CD4-positive, alpha-beta memory T cell (primary cell): ENCODE data around the gene MAPK12. TPM values are rescaled to one million over a fixed set of nuclear protein-coding genes. Genes with fewer than 3 reads are reported as not detected.

Experiments used
- CTCF ChIA-PET: fragments of 350-600 bp; sonication (Branson Sonifier 250); formaldehyde crosslinking; loops from one replicate; lab custom pipeline; 2021; ENCODE audit warnings: inconsistent platforms; ENCODE audit not compliant: partially characterized antibody; lab: Charles Lee
- POLR2A ChIA-PET: fragments of 350-600 bp; sonication (Branson Sonifier 250); formaldehyde crosslinking; loops from one replicate; lab custom pipeline; 2021; ENCODE audit not compliant: partially characterized antibody; lab: Charles Lee
- DNase-seq, 5 donors: peaks; one replicate each; pipeline versions ENCODE4 v3.0.0 to v3.0.0-alpha.2; 2020 to 2022; ENCODE audit warnings: mixed read lengths in 1 of 5
- H3K27ac ChIP-seq: one replicate; pipeline ENCODE4 v1.7.0; 2013; ENCODE audit warnings: low read depth, low read length
- H3K27me3 ChIP-seq: 2 replicates; pipeline ENCODE4 v1.7.0; 2013; ENCODE audit warnings: mild to moderate bottlenecking, low read length, moderate library complexity; ENCODE audit not compliant: insufficient read depth
- H3K36me3 ChIP-seq: 2 replicates; pipeline ENCODE4 v1.7.0; 2013; ENCODE audit warnings: mild to moderate bottlenecking, low read length, moderate library complexity; ENCODE audit not compliant: insufficient read depth
- H3K4me1 ChIP-seq: 2 replicates; pipeline ENCODE4 v1.7.0; 2013; ENCODE audit warnings: mild to moderate bottlenecking, low read length, moderate library complexity; ENCODE audit not compliant: insufficient read depth
- H3K4me3 ChIP-seq, 2 donors: one replicate each; pipeline ENCODE4 v1.7.0; 2013; ENCODE audit warnings: low read length in 2 of 2, mild to moderate bottlenecking in 1 of 2
- H3K9me3 ChIP-seq, 2 donors: one replicate each; pipeline ENCODE4 v1.7.0; 2013; ENCODE audit warnings: low read length in 2 of 2, control low read depth in 1 of 2; ENCODE audit not compliant: control insufficient read depth in 1 of 2
- H3K27ac Mint-ChIP-seq, 7 donors: one replicate each; pipeline ENCODE4 v1.8.0; 2020 to 2021; ENCODE audit warnings: mixed read lengths in 7 of 7, mild to moderate bottlenecking in 6 of 7, inconsistent platforms in 3 of 7, moderate library complexity in 3 of 7
- H3K27me3 Mint-ChIP-seq, 2 donors: one replicate each; pipeline ENCODE4 v1.8.0; 2020 to 2021; ENCODE audit warnings: mixed read lengths in 2 of 2
- H3K36me3 Mint-ChIP-seq, 2 donors: one replicate each; pipeline ENCODE4 v1.8.0; 2020 to 2021; ENCODE audit warnings: mixed read lengths in 2 of 2, inconsistent platforms in 1 of 2, mild to moderate bottlenecking in 1 of 2
- H3K4me1 Mint-ChIP-seq, 4 donors: one replicate each; pipeline ENCODE4 v1.8.0; 2020 to 2021; ENCODE audit warnings: mixed read lengths in 4 of 4, mild to moderate bottlenecking in 1 of 4
- H3K4me3 Mint-ChIP-seq, 8 donors: one replicate each; pipeline ENCODE4 v1.8.0; 2020 to 2021; ENCODE audit warnings: mixed read lengths in 8 of 8, mild to moderate bottlenecking in 7 of 8, moderate library complexity in 6 of 8, inconsistent platforms in 3 of 8
- H3K9me3 Mint-ChIP-seq, 8 donors: one replicate each; pipeline ENCODE4 v1.8.0; 2020 to 2021; ENCODE audit warnings: mixed read lengths in 8 of 8, mild to moderate bottlenecking in 5 of 8, inconsistent platforms in 3 of 8, moderate library complexity in 1 of 8
- intact Hi-C: fragments of 100-400 bp; cut with micrococcal nuclease; formaldehyde crosslinking; loops from one replicate; pipeline ENCODE4 v1.15.1; 2023
- polyA plus RNA-seq, 2 donors: library from polyadenylated mRNA; unstranded; fragments of 300-500 nt; fragmentation: Illumina TruSeq; gene quantifications; one replicate each; pipeline ENCODE4 v1.2.3, GENCODE V29; 2021
- total RNA-seq, 2 experiments: library from RNA; stranded (reverse); gene quantifications; one replicate each; pipeline ENCODE4 v1.2.3, GENCODE V29; 2021

Gene MAPK12
- total and polyA plus RNA-seq, 4 experiments from 2014 or later: 0.05 to 2.9 (median 2.9) TPM; not detected in 1

- Mint-ChIP-seq H3K27me3 (peaks cover 10 to 22% of the 10 kb centered on the region in 2 donors), H3K36me3 (no peaks in the 10 kb centered on the region), H3K27ac (no peak overlapping the region), H3K9me3 (no peaks in the 10 kb centered on the region), H3K4me3 (no peak overlapping the region), H3K4me1 (peaks cover 0 to 7% (median 6%) of the 10 kb centered on the region in 4 donors)
- Histone ChIP-seq H3K36me3 (no peaks in the 10 kb centered on the region), H3K4me1 (peaks cover 4% of the 10 kb centered on the region), H3K27me3 (no peaks in the 10 kb centered on the region), H3K9me3 (no peaks in the 10 kb centered on the region), H3K4me3 (no peak overlapping the region), H3K27ac (no peak overlapping the region)
- intact Hi-C loops: no loop called here
- ChIA-PET CTCF (interaction anchor here (0.6 kb wide), 1 partner anchor 133 kb away, joined by 5 read pairs; no protein-coding TSS in a partner anchor), POLR2A (no interaction called here)
- DNase-seq: no peak
These were observed 475 bp downstream of the MAPK12 start for GRCh38 chr22:50260801-50261614.

- no peaks in the 10 kb centered on the region for H3K9me3 ChIP-seq
- POLR2A ChIA-PET: no interaction called here
- H3K36me3 Mint-ChIP-seq: no peaks in the 10 kb centered on the region
- H3K4me1 Mint-ChIP-seq: peaks cover 0 to 7% (median 6%) of the 10 kb centered on the region in 4 donors
- no peaks in the 10 kb centered on the region for H3K36me3 ChIP-seq
- intact Hi-C loops: no loop called here
- no peak overlapping the region for H3K4me3 Mint-ChIP-seq
- no peaks in the 10 kb centered on the region for H3K9me3 Mint-ChIP-seq
- no peaks in the 10 kb centered on the region for H3K27me3 ChIP-seq
- no peak overlapping the region for H3K4me3 ChIP-seq
- H3K27ac Mint-ChIP-seq: no peak overlapping the region
- no peak for DNase-seq
- H3K27ac ChIP-seq: no peak overlapping the region
- peaks cover 4% of the 10 kb centered on the region for H3K4me1 ChIP-seq
- CTCF ChIA-PET: interaction anchor here (0.6 kb wide), 1 partner anchor 134 kb away, joined by 5 read pairs; no protein-coding TSS in a partner anchor
- peaks cover 10 to 24% of the 10 kb centered on the region in 2 donors for H3K27me3 Mint-ChIP-seq
These were observed 1.1 kb downstream of the MAPK12 start for GRCh38 chr22:50260434-50260800.

- POLR2A ChIA-PET: no interaction called here
- Mint-ChIP-seq H3K27ac (no peak overlapping the region), H3K4me1 (peaks cover 0 to 7% (median 6%) of the 10 kb centered on the region in 4 donors), H3K9me3 (no peaks in the 10 kb centered on the region), H3K4me3 (no peak overlapping the region), H3K27me3 (peaks cover 11 to 21% of the 10 kb centered on the region in 2 donors), H3K36me3 (no peaks in the 10 kb centered on the region)
- no peak for DNase-seq
- Histone ChIP-seq H3K27me3 (no peaks in the 10 kb centered on the region), H3K4me1 (peaks cover 4% of the 10 kb centered on the region), H3K36me3 (no peaks in the 10 kb centered on the region), H3K9me3 (no peaks in the 10 kb centered on the region), H3K4me3 (no peak overlapping the region), H3K27ac (no peak overlapping the region)
- CTCF ChIA-PET: no interaction called here
- intact Hi-C loops: loop anchor here (10.0 kb wide), 1 partner anchor 215 kb away; the partner anchor contains the start of gene SBF1
These were observed 2.2 kb downstream of the MAPK12 start for GRCh38 chr22:50259302-50259701.

- H3K9me3 ChIP-seq: no peaks in the 10 kb centered on the region
- H3K27ac Mint-ChIP-seq: no peak overlapping the region
- CTCF ChIA-PET: no interaction called here
- POLR2A ChIA-PET: no interaction called here
- peaks cover 4% of the 10 kb centered on the region for H3K4me1 ChIP-seq
- H3K4me3 Mint-ChIP-seq: no peak overlapping the region
- intact Hi-C loops: loop anchor here (10.0 kb wide), 1 partner anchor 216 kb away; the partner anchor contains the start of gene SBF1
- H3K4me3 ChIP-seq: no peak overlapping the region
- no peaks in the 10 kb centered on the region for H3K36me3 Mint-ChIP-seq
- no peak for DNase-seq
- H3K9me3 Mint-ChIP-seq: no peaks in the 10 kb centered on the region
- peaks cover 11 to 21% of the 10 kb centered on the region in 2 donors for H3K27me3 Mint-ChIP-seq
- H3K27me3 ChIP-seq: no peaks in the 10 kb centered on the region
- peaks cover 0 to 7% (median 6%) of the 10 kb centered on the region in 4 donors for H3K4me1 Mint-ChIP-seq
- H3K27ac ChIP-seq: no peak overlapping the region
- no peaks in the 10 kb centered on the region for H3K36me3 ChIP-seq
These were observed 2.9 kb downstream of the MAPK12 start for GRCh38 chr22:50258361-50259292.

GRCh38 chr22:50257451-50258360 lies 3.8 kb downstream of the MAPK12 start:
- Mint-ChIP-seq H3K9me3 (no peaks in the 10 kb centered on the region), H3K27me3 (peaks cover 11 to 18% of the 10 kb centered on the region in 2 donors), H3K4me3 (no peak overlapping the region), H3K4me1 (peaks cover 0 to 7% (median 6%) of the 10 kb centered on the region in 4 donors), H3K36me3 (no peaks in the 10 kb centered on the region), H3K27ac (no peak overlapping the region)
- H3K36me3 ChIP-seq: no peaks in the 10 kb centered on the region
- H3K4me3 ChIP-seq: no peak overlapping the region
- no peak overlapping the region for H3K27ac ChIP-seq
- H3K9me3 ChIP-seq: no peaks in the 10 kb centered on the region
- CTCF ChIA-PET: no interaction called here
- intact Hi-C loops: loop anchor here (10.0 kb wide), 1 partner anchor 217 kb away; the partner anchor contains the start of gene SBF1
- no peak for DNase-seq
- no peaks in the 10 kb centered on the region for H3K27me3 ChIP-seq
- POLR2A ChIA-PET: no interaction called here
- H3K4me1 ChIP-seq: peaks cover 4% of the 10 kb centered on the region

GRCh38 chr22:50257041-50257440 lies 4.4 kb downstream of the MAPK12 start:
- Histone ChIP-seq H3K36me3 (no peaks in the 10 kb centered on the region), H3K4me3 (no peak overlapping the region), H3K27ac (no peak overlapping the region), H3K4me1 (peaks cover under 1% of the 10 kb centered on the region), H3K27me3 (no peaks in the 10 kb centered on the region), H3K9me3 (no peaks in the 10 kb centered on the region)
- Mint-ChIP-seq H3K4me3 (no peak overlapping the region), H3K9me3 (no peaks in the 10 kb centered on the region), H3K4me1 (peaks cover 0 to 6% (median 2%) of the 10 kb centered on the region in 4 donors), H3K27ac (no peak overlapping the region), H3K36me3 (no peaks in the 10 kb centered on the region), H3K27me3 (peaks cover 7 to 12% of the 10 kb centered on the region in 2 donors)
- intact Hi-C loops: loop anchor here (10.0 kb wide), 1 partner anchor 218 kb away; the partner anchor contains the start of gene SBF1
- DNase-seq: no peak
- ChIA-PET CTCF (interaction anchor here (1.2 kb wide), 1 partner anchor 85 kb away, joined by 3 read pairs; no protein-coding TSS in a partner anchor), POLR2A (no interaction called here)
